Measurements from ENCODE around the gene BBOX1. TPM values are rescaled to one million over a fixed set of nuclear protein-coding genes. Genes with fewer than 3 reads are reported as not detected.
"Not testable (repeated sequence)": the region's sequence is repeated elsewhere in the genome, so short reads cannot be mapped to it uniquely, and the experiment has no call there.

BBOX1 gene
- total RNA-seq, 2 experiments from 2014 or later, result not detected

DNA sequence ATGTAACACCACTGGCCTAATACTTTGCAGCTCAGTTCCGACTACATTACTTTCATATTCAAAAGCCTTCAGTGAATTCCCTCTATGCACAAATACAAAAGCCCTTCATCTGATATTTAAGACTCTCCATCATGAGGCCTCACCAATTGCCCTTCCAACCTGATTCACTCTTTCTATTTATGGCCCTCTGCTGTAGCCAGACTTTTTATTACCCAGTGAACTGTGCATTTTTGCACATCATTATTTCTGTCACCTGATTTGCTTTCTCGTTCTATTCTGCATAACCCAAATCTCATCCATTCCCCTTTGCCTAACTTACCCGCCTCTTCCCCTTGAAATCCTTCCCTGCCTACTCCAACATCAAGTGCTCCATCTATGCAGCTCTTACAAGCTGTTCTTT lies 78.3 kb downstream of the BBOX1 start:
- no peaks in the 10 kb centered on the region for H3K36me3 Mint-ChIP-seq
- H3K27me3 Mint-ChIP-seq, result no peaks in the 10 kb centered on the region
- no peak for DNase-seq
- no peak overlapping the region for H3K27ac Mint-ChIP-seq
- H3K9me3 Mint-ChIP-seq, result no peaks in the 10 kb centered on the region
- H3K4me3 Mint-ChIP-seq, result no peak overlapping the region
- no peaks in the 10 kb centered on the region for H3K4me1 Mint-ChIP-seq

DNA sequence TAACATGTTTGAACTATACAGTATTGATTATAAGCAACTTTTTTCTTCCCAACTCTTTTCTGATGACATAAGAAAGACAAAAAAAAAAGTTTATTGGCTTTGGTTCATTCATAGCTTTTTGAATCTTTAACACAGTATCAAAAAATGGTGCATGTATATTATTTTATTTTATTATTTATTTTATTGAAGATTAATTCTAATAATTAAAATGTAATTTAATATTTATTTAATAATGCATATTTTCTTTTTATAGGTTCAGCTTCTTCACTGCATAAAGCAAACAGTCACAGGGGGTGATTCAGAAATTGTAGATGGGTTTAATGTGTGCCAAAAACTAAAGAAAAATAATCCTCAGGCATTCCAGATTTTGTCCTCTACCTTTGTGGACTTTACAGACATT lies 78.8 kb downstream of the BBOX1 start:
- Mint-ChIP-seq H3K9me3 (no peaks in the 10 kb centered on the region), H3K27me3 (no peaks in the 10 kb centered on the region), H3K36me3 (no peaks in the 10 kb centered on the region), H3K4me3 (no peak overlapping the region), H3K27ac (no peak overlapping the region), H3K4me1 (no peaks in the 10 kb centered on the region)
- DNase-seq, result no peak

DNA sequence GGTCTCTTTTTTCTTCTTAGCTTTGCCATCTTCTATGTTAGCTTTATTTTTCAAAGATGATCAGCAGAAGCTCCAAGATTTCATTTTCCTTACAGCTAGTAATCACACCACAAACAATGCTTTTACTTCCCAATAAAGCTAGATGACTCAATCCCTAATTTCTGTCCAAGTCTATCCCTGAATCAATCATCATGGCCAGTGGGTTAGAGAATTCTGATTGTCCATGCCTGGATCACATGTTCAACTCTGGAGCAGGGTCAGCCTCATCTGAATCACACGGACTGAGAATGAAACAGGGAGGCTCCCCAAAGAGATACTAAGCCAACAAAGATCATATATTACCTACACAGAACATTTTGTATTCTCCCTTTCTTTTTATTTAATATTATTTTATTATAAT lies 79.6 kb downstream of the BBOX1 start:
- no peaks in the 10 kb centered on the region for H3K27me3 Mint-ChIP-seq
- no peaks in the 10 kb centered on the region for H3K4me1 Mint-ChIP-seq
- H3K4me3 Mint-ChIP-seq, result no peak overlapping the region
- H3K9me3 Mint-ChIP-seq, result no peaks in the 10 kb centered on the region
- DNase-seq, result no peak
- no peaks in the 10 kb centered on the region for H3K36me3 Mint-ChIP-seq
- no peak overlapping the region for H3K27ac Mint-ChIP-seq

DNA sequence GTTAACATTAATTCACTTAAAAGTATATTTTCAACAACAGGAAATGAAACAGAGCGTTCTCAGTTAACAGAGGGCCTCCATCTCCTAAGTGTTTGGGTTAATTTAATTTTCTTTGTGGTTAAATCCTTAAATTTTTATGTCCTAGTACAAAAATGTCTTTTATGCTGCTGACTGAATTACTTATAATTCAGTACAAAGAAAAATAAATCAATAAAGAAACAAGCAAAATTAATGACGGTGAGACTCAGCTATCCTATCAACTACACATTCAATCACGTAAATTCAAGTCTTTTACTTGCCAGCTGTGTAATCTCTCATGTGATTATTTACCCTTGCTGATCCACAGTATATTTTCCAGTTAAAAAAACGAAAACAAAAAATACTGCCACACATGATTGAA lies 81.4 kb downstream of the BBOX1 start:
- H3K9me3 Mint-ChIP-seq, result no peaks in the 10 kb centered on the region
- DNase-seq, result no peak
- no peaks in the 10 kb centered on the region for H3K4me1 Mint-ChIP-seq

DNA sequence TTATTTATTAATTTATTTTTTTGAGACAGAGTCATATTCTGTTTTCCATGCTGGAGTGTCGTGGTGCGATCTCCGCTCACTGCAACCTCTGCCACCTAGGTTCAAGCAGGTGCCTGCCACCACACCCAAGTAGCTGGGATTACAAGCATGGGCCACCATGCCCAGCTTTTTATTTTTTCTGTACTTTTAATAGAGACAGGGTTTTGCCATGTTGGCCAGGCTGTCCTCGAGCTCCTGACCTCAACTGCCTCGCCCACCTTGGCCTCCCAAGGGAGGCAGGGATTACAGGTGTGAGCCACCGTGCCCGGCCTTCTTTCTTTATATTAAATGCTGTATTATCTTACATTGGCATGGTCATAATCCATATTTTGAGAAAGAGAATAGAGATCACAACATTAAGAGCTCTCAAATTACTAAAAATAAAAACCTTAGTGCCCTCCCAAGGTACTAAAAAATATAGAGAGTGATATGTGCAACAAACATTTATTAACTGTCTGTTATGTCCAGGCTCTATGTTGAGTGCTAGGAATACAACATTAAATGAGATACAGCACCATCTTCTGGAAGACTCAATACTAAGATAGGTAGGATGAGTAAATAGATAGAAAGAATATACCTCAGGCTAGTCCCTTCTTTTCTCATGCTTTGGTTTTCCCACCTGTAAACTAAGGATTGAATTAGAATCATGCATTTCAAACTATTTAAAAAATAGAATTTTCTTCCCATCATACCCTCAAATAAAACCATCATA lies 84.1 kb downstream of the BBOX1 start:
- H3K36me3 Mint-ChIP-seq, result no peaks in the 10 kb centered on the region

More for the DNA sequence above, 81.4 kb downstream of the BBOX1 start:
- H3K27ac Mint-ChIP-seq, result no peak overlapping the region
- H3K4me3 Mint-ChIP-seq, result no peak overlapping the region
- no peaks in the 10 kb centered on the region for H3K27me3 Mint-ChIP-seq
- no peaks in the 10 kb centered on the region for H3K36me3 Mint-ChIP-seq

DNA sequence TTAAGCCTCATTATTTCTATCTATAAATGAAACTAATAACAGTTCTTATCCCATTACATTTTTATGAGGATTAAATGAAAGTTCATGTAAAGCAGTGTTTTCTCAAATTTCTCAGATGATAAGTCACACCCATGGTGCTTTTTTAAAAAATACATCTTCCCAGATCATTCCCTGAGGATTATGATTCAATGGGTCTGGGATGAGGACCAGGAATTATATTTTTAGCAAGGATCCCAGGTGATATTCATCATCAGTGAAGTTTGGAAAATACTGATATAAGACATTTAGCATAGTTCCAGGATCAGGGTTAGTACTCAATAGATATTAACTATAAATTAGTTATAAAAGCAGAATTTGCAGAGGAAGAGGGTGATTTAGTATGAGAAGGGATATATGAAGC lies 89.1 kb downstream of the BBOX1 start:
- peaks cover 4% of the 10 kb centered on the region for H3K9me3 Mint-ChIP-seq
- H3K27ac Mint-ChIP-seq, result no peak overlapping the region
- no peaks in the 10 kb centered on the region for H3K27me3 Mint-ChIP-seq
- H3K4me3 Mint-ChIP-seq, result no peak overlapping the region
- H3K36me3 Mint-ChIP-seq, result no peaks in the 10 kb centered on the region
- no peak for DNase-seq
- H3K4me1 Mint-ChIP-seq, result no peaks in the 10 kb centered on the region

More for the DNA sequence above, 84.1 kb downstream of the BBOX1 start:
- DNase-seq, result no peak
- H3K27me3 Mint-ChIP-seq, result no peaks in the 10 kb centered on the region
- no peak overlapping the region for H3K4me3 Mint-ChIP-seq
- no peaks in the 10 kb centered on the region for H3K9me3 Mint-ChIP-seq
- no peak overlapping the region for H3K27ac Mint-ChIP-seq
- no peaks in the 10 kb centered on the region for H3K4me1 Mint-ChIP-seq

DNA sequence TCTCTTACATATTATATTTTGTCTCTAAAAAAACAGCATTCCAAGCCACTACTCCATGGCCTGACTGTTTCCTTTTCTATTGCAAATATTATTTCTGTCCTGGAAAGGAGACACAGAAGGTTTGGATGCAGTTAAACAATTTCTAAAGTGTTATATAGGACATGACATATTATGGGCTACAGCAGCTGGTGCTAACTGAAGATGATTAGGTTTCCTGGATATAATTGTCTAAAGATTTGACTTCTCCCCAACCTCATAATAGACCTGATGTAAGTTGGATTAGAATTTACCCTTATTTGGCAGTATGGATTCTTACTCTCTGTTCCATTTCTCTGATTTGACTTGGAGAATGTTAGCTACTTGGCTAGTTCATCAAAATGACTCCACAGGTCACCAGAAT lies 90.2 kb downstream of the BBOX1 start:
- Mint-ChIP-seq H3K4me1 (no peaks in the 10 kb centered on the region), H3K27ac (no peak overlapping the region), H3K9me3 (peaks cover 11% of the 10 kb centered on the region), H3K36me3 (no peaks in the 10 kb centered on the region), H3K27me3 (no peaks in the 10 kb centered on the region), H3K4me3 (no peak overlapping the region)
- DNase-seq, result no peak

DNA sequence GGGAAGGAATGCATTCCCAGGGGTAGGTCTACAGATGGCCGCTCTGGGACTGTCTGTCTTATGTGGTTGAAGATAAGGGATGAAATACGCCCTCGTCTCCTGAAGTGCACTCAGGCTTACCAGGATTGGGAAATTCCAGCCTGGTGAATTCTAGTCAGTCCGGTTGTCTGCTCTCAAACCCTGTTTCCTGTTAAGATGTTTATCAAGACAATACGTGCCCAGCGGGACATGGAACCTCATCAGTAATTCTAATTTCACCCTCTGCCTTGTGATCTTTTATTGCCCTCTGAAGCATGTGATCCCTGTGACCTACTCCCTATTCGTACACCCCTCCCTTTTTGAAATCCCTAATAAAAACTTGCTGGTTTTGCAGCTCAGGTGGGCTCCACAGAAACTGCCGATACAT lies 95.3 kb downstream of the BBOX1 start:
- not testable (repeated sequence) for H3K36me3 Mint-ChIP-seq, H3K27me3 Mint-ChIP-seq, H3K4me1 Mint-ChIP-seq, DNase-seq, H3K27ac Mint-ChIP-seq, H3K4me3 Mint-ChIP-seq
- peaks cover 23% of the 10 kb centered on the region for H3K9me3 Mint-ChIP-seq

DNA sequence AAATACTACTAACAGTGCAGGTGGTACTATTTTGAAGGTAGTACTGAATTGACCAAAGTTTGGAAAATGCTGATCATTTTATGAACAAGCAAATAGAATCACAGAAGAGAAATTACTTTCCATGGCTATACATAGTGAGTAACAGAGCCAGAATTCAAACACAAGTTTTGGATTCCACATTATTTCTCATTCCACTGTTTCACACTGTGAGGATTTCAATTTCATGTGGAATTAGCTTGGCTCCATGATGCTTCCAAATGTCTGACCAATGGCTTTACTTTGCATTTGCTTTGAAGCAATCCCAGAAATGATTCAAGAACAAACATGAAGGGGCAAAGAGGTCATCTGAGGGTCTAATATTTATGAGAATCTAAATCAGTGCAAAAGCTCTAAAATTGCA lies 98.1 kb downstream of the BBOX1 start:
- no peaks in the 10 kb centered on the region for H3K4me1 Mint-ChIP-seq
- no peak overlapping the region for H3K27ac Mint-ChIP-seq
- DNase-seq, result no peak
- peaks cover 31% of the 10 kb centered on the region for H3K9me3 Mint-ChIP-seq
- H3K36me3 Mint-ChIP-seq, result no peaks in the 10 kb centered on the region
- no peak overlapping the region for H3K4me3 Mint-ChIP-seq
- peaks cover 4% of the 10 kb centered on the region for H3K27me3 Mint-ChIP-seq

DNA sequence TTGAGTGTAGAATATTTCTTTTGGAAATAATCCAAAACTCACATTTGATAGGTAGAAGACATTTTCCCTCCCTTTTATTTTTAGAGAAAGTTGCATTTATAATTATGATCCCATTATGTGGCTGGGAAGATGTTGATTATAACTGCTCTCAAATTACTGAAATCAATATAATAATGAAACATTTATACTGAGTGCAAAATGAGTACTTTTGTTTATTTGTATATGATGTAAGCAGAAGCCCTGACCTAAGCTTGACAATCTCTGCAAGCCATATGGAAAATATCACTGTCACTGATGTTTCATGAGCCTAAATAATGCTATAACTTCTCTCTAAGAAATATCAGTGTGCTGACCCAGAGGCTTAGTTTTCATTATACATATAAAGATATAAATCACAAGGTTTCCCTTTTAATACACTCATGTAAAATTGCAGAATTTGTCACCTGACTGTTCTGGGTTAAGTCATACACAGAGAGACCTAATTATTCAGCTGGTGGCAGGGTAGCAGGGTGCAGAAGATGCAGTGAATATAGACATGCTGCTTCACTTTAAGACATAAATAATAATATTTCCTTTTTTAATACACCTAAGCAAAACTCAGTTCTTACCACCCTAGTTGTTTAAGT lies 99.2 kb downstream of the BBOX1 start:
- DNase-seq, result no peak
- Mint-ChIP-seq H3K4me3 (no peak overlapping the region), H3K27ac (no peak overlapping the region), H3K9me3 (peaks cover 26% of the 10 kb centered on the region), H3K36me3 (no peaks in the 10 kb centered on the region), H3K4me1 (no peaks in the 10 kb centered on the region), H3K27me3 (peaks cover 4% of the 10 kb centered on the region)

DNA sequence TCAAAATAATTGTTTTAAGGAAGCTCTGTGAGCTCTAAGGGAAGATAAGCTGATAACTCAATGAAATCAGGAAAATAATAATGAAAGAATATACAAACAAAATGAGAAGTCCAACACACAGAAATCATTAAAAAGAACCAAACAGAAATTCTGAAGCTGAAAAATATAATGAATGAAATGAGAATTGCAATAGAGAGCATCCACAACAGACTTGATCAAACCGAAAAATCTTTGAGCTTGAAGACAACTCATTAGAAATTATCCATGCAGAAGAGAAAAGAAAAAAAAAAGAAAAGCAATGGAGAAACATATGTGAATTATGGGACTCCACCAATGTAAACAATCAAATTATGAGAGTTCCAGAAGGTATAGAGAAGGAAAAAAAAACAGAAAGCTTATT lies 101.0 kb downstream of the BBOX1 start:
- Mint-ChIP-seq H3K27ac (no peak overlapping the region), H3K9me3 (peaks cover 16% of the 10 kb centered on the region), H3K4me1 (no peaks in the 10 kb centered on the region), H3K36me3 (no peaks in the 10 kb centered on the region), H3K4me3 (no peak overlapping the region), H3K27me3 (peaks cover 5% of the 10 kb centered on the region)
- no peak for DNase-seq

DNA sequence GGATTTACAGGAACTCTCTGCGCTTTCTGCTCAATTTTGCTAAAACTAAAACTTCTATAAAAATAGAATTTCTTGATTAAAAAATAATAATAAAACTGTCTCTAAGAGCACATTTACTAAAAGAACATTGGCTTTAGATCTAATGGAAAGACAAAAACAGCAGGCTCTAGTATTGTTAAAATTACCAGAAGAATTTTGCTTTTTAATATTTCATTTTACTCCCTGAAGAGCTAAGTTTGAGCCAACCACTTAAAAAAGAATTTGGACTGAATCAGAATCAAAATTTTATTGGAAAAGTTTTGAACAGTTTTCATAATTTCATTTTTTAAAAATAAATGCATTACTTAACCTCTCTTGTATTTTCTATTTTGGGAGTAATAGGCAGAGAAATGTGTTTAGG lies 107.3 kb downstream of the BBOX1 start:
- Mint-ChIP-seq H3K9me3 (no peaks in the 10 kb centered on the region), H3K27ac (no peak overlapping the region), H3K27me3 (peaks cover 7% of the 10 kb centered on the region), H3K4me3 (no peak overlapping the region), H3K4me1 (no peaks in the 10 kb centered on the region), H3K36me3 (no peaks in the 10 kb centered on the region)
- DNase-seq, result no peak

DNA sequence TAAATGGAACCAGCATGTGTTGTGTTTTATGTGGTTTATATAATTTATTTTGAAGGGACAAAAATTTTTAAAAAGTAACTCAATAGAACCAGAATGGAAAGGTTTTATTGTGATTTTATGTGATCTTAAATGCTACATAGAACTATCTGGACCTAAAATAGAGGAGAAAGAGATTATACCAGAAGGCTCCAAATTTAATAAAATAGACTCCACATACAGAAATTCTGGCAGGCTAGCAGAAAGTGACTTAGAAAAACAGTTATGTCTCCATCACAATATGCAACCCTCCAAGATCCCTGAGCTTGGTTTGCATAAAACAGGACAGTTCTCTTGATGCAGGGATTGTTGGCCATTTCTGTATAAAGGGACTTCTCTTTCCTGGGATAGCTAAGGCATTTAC lies 107.9 kb downstream of the BBOX1 start:
- no peak for DNase-seq
- Mint-ChIP-seq H3K4me1 (no peaks in the 10 kb centered on the region), H3K36me3 (no peaks in the 10 kb centered on the region), H3K27me3 (peaks cover 5% of the 10 kb centered on the region), H3K4me3 (no peak overlapping the region), H3K9me3 (no peaks in the 10 kb centered on the region), H3K27ac (no peak overlapping the region)

DNA sequence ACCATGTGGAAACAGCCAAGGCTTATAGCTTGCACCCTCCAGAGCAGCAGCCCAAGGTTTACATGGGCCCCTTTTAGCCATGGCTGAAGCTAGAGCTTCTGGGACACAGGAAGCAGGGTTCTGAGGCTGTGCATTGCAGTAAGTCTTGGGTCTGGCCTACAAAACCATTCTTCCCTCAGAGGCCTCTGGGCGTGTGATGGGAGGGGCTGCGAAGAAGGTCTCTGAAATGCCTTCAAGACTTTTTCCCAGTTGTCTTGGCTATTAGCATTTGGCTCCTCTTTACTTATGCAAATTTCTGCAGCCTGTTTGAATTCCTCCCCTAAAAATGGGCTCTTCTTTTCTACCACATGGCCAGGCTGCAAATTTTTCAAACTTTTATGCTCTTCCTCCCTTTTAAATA lies 109.5 kb downstream of the BBOX1 start:
- Mint-ChIP-seq H3K27me3 (peaks cover 3% of the 10 kb centered on the region), H3K36me3 (no peaks in the 10 kb centered on the region), H3K4me1 (no peaks in the 10 kb centered on the region), H3K9me3 (no peaks in the 10 kb centered on the region), H3K27ac (no peak overlapping the region), H3K4me3 (no peak overlapping the region)
- DNase-seq, result no peak

DNA sequence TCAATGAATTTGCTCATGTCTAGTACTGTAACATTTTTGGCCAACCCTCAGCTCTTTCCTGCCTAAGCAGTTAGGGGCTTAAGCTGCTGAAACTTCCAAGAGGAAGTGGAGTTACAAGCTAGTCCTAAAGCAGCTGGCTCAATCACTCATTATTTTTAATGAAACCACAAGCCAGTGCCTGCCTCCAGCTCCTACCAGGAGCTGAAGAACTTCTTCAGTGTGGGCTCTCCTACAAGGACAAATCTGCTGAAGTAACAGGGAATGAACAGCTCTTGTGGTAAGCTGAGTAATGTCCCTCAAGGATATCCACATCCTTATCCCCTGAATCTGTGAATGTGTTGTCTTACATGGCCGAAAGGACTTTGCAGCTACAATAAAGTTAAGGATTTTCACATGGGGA lies 112.5 kb downstream of the BBOX1 start:
- Mint-ChIP-seq H3K9me3 (no peaks in the 10 kb centered on the region), H3K4me1 (no peaks in the 10 kb centered on the region), H3K27ac (no peak overlapping the region), H3K36me3 (no peaks in the 10 kb centered on the region), H3K4me3 (no peak overlapping the region), H3K27me3 (no peaks in the 10 kb centered on the region)
- DNase-seq, result no peak
